HTERT RPE-1 (cell line): ENCODE results near the gene CEP112.
"Not testable (repeated sequence)": the region's sequence is repeated elsewhere in the genome, so short reads cannot be mapped to it uniquely, and the experiment has no call there.

Source experiments
- in situ Hi-C: fragments of 300-500 bp; cut with MboI; formaldehyde crosslinking; loops from 4 replicates; pipeline ENCODE4 v1.14.3; 2020; ENCODE audit warnings: low sequenced_read_pairs

The CEP112 gene

GRCh38 chr17:65848751-65849150 lies 343.2 kb downstream of the CEP112 start:
- in situ Hi-C loops: no loop called here

- in situ Hi-C loops: no loop called here
Measured at GRCh38 chr17:65841089-65841488, 350.8 kb downstream of the CEP112 start.

GRCh38 chr17:65837232-65837631 lies 354.7 kb downstream of the CEP112 start:
- in situ Hi-C loops: not testable (repeated sequence)

- in situ Hi-C loops: no loop called here
Measured at GRCh38 chr17:65833214-65833613, 358.7 kb downstream of the CEP112 start.

GRCh38 chr17:65830356-65830755 lies 361.6 kb downstream of the CEP112 start:
- in situ Hi-C loops: no loop called here

GRCh38 chr17:65826577-65826976 lies 365.4 kb downstream of the CEP112 start:
- in situ Hi-C loops: not testable (repeated sequence)

GRCh38 chr17:65824901-65825300 lies 367.0 kb downstream of the CEP112 start:
- in situ Hi-C loops: no loop called here

- in situ Hi-C loops: no loop called here
Measured at GRCh38 chr17:65823713-65824112, 368.2 kb downstream of the CEP112 start.

- in situ Hi-C loops: no loop called here
Measured at GRCh38 chr17:65820811-65821210, 371.1 kb downstream of the CEP112 start.

GRCh38 chr17:65820306-65820705 lies 371.6 kb downstream of the CEP112 start:
- in situ Hi-C loops: no loop called here

GRCh38 chr17:65819810-65820209 lies 372.1 kb downstream of the CEP112 start:
- in situ Hi-C loops: no loop called here

- in situ Hi-C loops: no loop called here
Measured at GRCh38 chr17:65817951-65818350, 374.0 kb downstream of the CEP112 start.

- in situ Hi-C loops: no loop called here
Measured at GRCh38 chr17:65814418-65814817, 377.5 kb downstream of the CEP112 start.

- in situ Hi-C loops: no loop called here
Measured at GRCh38 chr17:65813306-65813705, 378.6 kb downstream of the CEP112 start.

- in situ Hi-C loops: no loop called here
Measured at GRCh38 chr17:65811043-65811442, 380.9 kb downstream of the CEP112 start.

- in situ Hi-C loops: no loop called here
Measured at GRCh38 chr17:65809366-65809765, 382.6 kb downstream of the CEP112 start.

- in situ Hi-C loops: not testable (repeated sequence)
Measured at GRCh38 chr17:65808566-65808965, 383.4 kb downstream of the CEP112 start.

GRCh38 chr17:65807361-65807760 lies 384.6 kb downstream of the CEP112 start:
- in situ Hi-C loops: no loop called here

GRCh38 chr17:65801513-65801912 lies 390.4 kb downstream of the CEP112 start:
- in situ Hi-C loops: no loop called here

- in situ Hi-C loops: no loop called here
Measured at GRCh38 chr17:65800655-65801054, 391.3 kb downstream of the CEP112 start.

GRCh38 chr17:65799869-65800268 lies 392.1 kb downstream of the CEP112 start:
- in situ Hi-C loops: no loop called here

- in situ Hi-C loops: no loop called here
Measured at GRCh38 chr17:65799454-65799853, 392.5 kb downstream of the CEP112 start.

GRCh38 chr17:65797809-65798208 lies 394.1 kb downstream of the CEP112 start:
- in situ Hi-C loops: no loop called here

GRCh38 chr17:65797101-65797500 lies 394.8 kb downstream of the CEP112 start:
- in situ Hi-C loops: no loop called here
